Left lobe of liver (tissue), 2 donors: ENCODE results near the gene BPHL. TPM values are rescaled to one million over a fixed set of nuclear protein-coding genes. Genes with fewer than 3 reads are reported as not detected.
"Not testable (repeated sequence)": the region's sequence is repeated elsewhere in the genome, so short reads cannot be mapped to it uniquely, and the experiment has no call there.

Experiments used
- ATAC-seq: fragments of 200-7000 bp; cut with Tn5 transposase; one replicate; pipeline ENCODE4 v1.9.1; 2020; ENCODE audit warnings: mild to moderate bottlenecking, moderate library complexity
- DNase-seq: peaks from one replicate; pipeline ENCODE4 v3.0.0-alpha.2; 2020; ENCODE audit warnings: low spot score
- total RNA-seq: library from RNA; stranded (reverse); gene quantifications from one replicate; pipeline ENCODE4 v1.2.1, GENCODE V29; 2021
- donor health status: DM: no; HTN: no; CAD: no; lungs with moderate emphysema.
- donor health status: DM: no; HTN: yes; CAD: no.

BPHL gene
- total RNA-seq, 1 donor from 2014 or later: 119 TPM

GRCh38 chr6:3155416-3155815 is 36.9 kb downstream of the BPHL start:
- not testable (repeated sequence) for DNase-seq
- ATAC-seq: peak; percentile 49

DNA sequence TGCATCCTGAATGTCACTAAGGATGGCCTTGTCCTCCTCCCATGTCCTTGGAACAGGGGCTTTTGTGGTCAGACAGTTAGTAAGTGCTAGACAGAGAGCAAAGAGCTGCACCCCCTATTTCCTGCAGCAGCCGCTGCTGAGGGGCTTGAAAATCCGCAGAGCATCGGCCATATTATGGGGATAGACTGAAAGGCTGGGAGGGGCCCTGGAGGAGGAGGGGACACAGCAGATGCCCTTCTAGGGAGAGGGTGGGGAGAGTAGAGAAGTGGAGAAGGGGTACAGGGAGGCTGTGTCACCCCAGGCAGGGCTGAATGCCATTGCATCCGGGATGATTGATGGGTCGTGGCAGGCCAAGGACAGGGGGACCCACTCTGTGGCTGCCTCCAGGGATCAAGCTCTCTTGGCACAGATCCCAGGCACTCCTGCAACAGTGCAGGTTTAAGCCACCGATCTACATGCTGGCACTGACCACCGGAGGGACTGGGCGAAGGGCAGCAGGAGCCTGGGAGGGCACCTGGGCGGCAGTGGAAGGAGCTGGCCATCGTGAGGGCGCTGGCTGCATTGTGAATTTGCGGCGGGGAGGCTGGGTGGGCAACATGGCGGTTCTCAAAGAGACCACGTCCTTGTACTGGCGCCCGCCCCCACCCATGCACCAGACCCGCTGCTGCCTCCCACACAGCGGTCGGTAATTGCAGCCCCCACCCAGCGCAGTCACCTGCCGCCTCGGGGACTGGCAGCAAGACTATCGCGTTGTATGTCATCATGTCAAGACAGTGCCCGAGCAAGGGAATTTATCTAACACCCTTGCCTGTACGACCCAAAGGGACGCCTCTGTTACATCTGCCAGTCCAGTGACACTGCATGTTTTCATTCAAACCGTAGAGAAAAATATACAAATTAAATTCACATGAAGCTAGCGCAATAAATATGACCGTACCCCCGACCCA is 37.9 kb downstream of the BPHL start:
- DNase-seq: not testable (repeated sequence)
- ATAC-seq: peak; percentile 43

GRCh38 chr6:3157131-3157933 is 38.8 kb downstream of the BPHL start, which contains the start of gene TUBB2A:
Gene TUBB2A, minus strand, starts transcription at chr6:3157544. Its CDS starts 81 bp downstream, at chr6:3157463.
- DNase-seq (peak; percentile 85), ATAC-seq (peak; percentile 84)

- ATAC-seq (no peak), DNase-seq (no peak)
Measured at GRCh38 chr6:3159805-3160781, 41.6 kb downstream of the BPHL start.

- ATAC-seq: no peak
- no peak for DNase-seq
Measured at GRCh38 chr6:3162067-3162497, 43.6 kb downstream of the BPHL start.

- peak; percentile 91 for ATAC-seq
- peak; percentile 84 for DNase-seq
Measured at GRCh38 chr6:3162565-3163247, 44.2 kb downstream of the BPHL start.

- ATAC-seq (peak; percentile 2), DNase-seq (no peak)
Measured at GRCh38 chr6:3163248-3163594, 44.7 kb downstream of the BPHL start.

DNA sequence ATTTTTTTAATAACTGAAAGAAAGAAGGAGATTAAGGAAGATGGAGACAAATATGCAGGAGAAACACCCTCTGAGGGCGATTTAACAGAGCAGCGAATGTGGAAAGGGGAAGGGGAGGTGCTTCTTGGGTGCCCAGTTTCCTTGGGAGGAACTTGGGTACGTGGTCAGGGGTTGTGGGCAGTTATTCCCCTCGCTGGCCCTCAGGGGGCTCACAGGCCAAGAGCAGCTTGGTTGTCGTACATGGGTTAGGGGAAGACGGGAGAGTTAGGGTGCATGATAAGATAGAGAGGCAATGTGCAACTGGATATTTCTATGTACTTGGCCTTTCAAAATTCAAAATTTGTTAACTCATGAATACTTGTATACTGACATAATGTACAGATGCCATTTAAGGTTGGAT is 45.9 kb downstream of the BPHL start:
- DNase-seq: no peak

DNA sequence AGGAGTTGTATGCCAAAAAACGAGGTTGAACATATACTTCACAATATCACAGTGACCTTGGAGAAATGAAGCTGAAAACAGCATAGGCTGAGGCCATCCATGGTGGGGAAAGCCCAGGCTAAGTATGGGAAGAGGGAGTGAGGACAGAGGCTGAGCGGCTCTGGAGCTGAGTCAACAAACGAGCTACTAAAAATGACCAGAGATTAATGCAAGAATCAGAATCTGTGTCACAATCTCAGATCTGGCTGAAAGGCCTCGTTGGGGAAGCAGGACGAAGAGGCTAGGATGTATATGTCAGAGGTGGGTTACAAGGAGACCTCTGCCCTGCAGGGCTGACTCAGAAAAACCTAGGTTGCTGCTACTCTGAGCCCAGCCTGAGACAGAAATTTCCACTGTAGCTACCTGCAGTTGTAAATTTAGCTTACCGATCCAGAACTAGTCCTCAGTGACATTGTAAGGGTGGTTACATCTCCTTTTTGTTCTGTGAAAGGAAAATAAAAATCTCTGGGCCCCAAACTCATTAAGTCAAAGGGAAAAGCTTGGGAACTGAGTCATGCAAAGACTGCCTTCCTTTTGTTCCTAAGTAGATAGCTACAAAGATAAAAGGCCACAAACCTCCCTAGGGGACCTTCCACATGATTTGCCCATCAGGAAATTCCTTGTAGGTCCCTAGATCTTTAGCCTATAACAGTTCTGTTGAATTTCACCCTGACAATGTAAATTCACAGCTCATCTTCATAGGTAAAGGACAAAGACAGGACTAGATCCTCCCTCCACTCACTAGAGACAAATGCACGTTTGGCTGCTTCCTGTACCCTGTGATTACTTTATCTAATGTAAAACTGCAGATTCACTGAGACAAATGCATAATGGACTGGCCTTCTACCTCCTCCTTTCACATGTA is 47.4 kb downstream of the BPHL start:
- DNase-seq (no peak), ATAC-seq (no peak)

More for the DNA sequence above, 45.9 kb downstream of the BPHL start:
- no peak for ATAC-seq

GRCh38 chr6:3166535-3167225 is 48.2 kb downstream of the BPHL start:
- not testable (repeated sequence) for DNase-seq, ATAC-seq

DNA sequence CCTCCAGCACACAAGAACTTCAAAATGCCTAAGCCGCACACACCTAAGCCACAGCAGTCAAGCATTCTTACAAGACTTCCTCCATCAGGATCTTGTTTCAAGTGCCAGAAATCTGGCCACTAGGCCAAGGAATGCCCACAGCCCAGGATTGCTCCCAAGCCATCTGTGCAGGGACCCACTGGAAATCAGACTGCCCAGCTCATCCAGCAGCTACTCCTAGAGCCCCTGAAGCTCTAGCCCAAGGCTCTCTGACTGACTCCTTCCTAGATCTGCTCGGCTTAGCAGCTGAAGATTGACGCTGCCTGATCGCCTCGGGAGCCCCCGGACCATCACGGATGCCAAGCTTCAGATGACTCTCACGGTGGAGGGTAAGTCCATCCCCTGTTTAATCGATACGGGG is 49.5 kb downstream of the BPHL start:
- ATAC-seq, DNase-seq: not testable (repeated sequence)

- ATAC-seq, DNase-seq: not testable (repeated sequence)
Measured at GRCh38 chr6:3170676-3171075, 52.2 kb downstream of the BPHL start.

DNA sequence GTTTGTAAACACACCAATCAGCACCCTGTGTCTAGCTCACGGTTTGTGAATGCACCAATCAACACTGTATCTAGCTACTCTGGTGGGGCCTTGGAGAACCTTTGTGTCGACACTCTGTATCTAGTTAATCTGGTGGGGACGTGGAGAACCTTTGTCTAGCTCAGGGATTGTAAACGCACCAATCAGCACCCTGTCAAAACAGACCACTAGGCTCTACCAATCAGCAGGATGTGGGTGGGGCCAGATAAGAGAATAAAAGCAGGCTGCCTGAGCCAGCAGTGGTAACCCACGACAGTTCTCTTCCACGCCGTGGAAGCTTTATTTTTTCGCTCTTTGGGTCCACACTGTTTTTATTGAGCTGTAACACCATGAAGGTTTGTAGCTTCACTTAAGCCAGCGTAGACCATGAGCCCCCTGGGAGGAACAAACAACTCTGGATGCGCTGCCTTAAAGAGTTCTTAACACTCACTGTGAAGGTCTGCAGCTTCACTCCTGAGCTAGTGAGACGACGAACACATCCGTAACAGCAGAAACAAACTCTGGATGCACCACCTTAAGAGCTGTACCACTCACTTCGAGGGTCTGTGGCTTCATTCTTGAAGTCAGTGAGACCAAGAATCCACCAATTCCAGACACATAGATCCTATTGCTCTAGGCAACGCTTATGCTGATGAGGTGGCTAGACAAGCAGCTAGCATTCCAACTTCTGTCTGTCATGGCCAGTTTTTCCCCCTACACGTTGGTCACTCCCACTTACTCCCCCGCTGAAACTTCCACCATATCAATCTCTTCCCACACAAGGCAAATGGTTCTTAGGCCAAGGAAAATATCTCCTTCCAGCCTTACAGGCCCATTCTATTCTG is 53.0 kb downstream of the BPHL start:
- not testable (repeated sequence) for ATAC-seq, DNase-seq

DNA sequence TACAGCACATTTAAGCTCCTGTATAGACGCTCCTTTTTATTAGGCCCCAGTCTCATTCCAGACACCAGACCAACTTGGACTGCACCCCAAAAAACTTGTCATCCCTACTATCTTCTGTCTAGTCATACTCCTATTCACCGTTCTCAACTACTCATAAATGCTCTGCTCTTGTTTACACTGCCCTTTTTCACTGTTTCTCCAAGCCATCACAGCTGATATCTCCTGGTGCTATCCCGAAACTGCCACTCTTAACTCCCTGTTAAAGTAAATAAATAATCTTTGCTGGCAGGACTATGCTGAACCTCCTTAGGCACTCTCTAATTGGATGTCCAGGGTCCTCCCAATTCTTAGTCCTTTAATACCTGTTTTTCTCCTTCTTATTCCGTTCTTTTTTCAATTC is 54.3 kb downstream of the BPHL start:
- DNase-seq, ATAC-seq: not testable (repeated sequence)

DNA sequence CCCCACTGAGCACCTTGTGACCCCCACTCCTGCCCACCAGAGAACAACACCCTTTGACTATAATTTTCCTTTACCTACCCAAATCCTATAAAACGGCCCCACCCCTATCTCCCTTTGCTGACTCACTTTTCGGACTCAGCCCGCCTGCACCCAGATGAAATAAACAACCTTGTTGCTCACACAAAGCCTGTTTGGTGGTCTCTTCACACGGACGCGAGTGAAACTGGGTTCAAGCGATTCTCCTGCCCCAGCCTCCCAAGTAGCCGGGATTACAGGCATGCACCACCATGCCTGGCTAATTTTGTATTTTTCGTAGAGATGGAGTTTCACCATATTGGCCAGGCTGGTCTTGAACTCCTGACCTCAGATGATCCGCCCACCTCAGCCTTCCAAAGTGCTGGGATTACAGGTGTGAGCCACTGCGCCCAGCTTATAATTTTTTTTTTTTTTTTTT is 55.2 kb downstream of the BPHL start:
- DNase-seq, ATAC-seq: not testable (repeated sequence)

DNA sequence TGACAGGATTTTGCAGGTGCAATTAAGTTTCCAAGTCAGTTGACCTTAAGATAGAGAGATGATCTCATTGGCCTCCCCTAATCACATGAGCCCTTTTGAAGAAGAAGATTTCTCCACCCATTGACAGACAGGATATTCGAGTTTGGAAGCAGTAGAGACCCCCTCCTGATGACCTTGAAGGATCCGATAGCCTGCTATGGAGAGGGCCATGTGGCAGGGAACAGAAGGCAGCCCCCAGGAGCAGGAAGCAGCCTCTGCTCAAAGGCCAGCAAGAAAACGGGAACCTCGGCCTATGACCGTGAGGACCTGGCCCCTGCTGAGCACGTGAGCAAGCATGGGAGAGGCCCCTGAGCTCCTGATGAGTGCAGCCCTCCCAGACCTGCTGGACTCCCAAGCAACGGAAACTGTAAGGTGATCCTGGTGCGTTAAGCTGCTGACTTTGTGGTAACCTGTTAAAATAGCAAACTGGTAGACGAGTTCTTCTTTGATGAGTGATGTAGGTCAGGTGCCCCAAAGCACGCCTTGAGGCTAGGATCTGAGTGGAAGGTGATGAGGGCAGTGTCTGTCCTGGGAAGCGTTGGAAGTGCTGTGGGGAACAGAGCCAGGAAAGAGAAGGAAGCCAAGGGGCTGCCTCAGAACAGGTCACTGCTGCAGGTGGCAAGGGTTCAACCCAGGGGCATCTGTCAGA is 57.3 kb downstream of the BPHL start:
- no peak for ATAC-seq
- no peak for DNase-seq
